Keratinocyte (primary cell): Measurements from ENCODE around the gene USP10.

ENCODE experiments used
- CTCF ChIP-seq, 3 experiments: IDR thresholded peaks in 1 of 3; conservative IDR thresholded peaks in 1 of 3; optimal IDR thresholded peaks in 1 of 3; 2 replicates in 2 of 3; 3 replicates in 1 of 3; pipeline versions ENCODE3 to v1.5.1; 2011; ENCODE audit warnings: low read length in 3 of 3, mild to moderate bottlenecking in 3 of 3, moderate library complexity in 2 of 3, control low read depth in 1 of 3, inconsistent platforms in 1 of 3; ENCODE audit not compliant: insufficient read depth in 2 of 3; ENCODE audit errors: extremely low read depth in 1 of 3
- EZH2 ChIP-seq: IDR thresholded peaks from one replicate; pipeline ENCODE4 v1.6.1; 2012; ENCODE audit warnings: inconsistent platforms, mild to moderate bottlenecking, low read length, moderate library complexity

GRCh38 chr16:84753412-84754326, 53.9 kb downstream of the USP10 start:
- no peak for TF ChIP-seq CTCF (optimal IDR thresholded peaks at IDR 0.05 in 1 of 3, IDR thresholded peaks at IDR 0.05 in 1 of 3, conservative IDR thresholded peaks at IDR 0.05 in 1 of 3; ENCODE audit: extremely low read depth in 1 of 3, insufficient read depth in 2 of 3, low read length in 3 of 3)
- TF ChIP-seq EZH2 = no peak
